Mesendoderm (in vitro differentiated cells): Measurements from ENCODE around the gene ESPN.

ENCODE experiments used
- DNase-seq: peaks from one replicate; pipeline ENCODE4 v3.0.0; 2013
- H2AK5ac ChIP-seq: 2 replicates; pipeline ENCODE4 v1.6.1; 2013; ENCODE audit warnings: low read length, inconsistent platforms
- H2BK120ac ChIP-seq: 2 replicates; pipeline ENCODE4 v1.6.1; 2013; ENCODE audit warnings: low read depth, mild to moderate bottlenecking, low read length, moderate library complexity, mixed read lengths
- H2BK15ac ChIP-seq: replicated peaks from 2 replicates; pipeline ENCODE4 v1.6.1; 2013; ENCODE audit warnings: low read depth, mild to moderate bottlenecking, moderate library complexity
- H2BK5ac ChIP-seq: 2 replicates; pipeline ENCODE4 v1.6.1; 2013; ENCODE audit warnings: low read length, inconsistent platforms
- H3K18ac ChIP-seq: 2 replicates; pipeline ENCODE4 v1.6.1; 2013; ENCODE audit warnings: mild to moderate bottlenecking, low read length, mixed read lengths
- H3K23ac ChIP-seq: one replicate; pipeline ENCODE4 v1.6.1; 2013; ENCODE audit warnings: low read length
- H3K27ac ChIP-seq: 2 replicates; pipeline ENCODE4 v1.5.1; 2013; ENCODE audit warnings: low read depth, mild to moderate bottlenecking, inconsistent platforms, low read length, moderate library complexity
- H3K27me3 ChIP-seq: 2 replicates; pipeline ENCODE4 v1.6.1; 2013; ENCODE audit warnings: low read length, control low read depth, mild to moderate bottlenecking, inconsistent platforms; ENCODE audit not compliant: insufficient read depth, poor library complexity
- H3K36me3 ChIP-seq: 2 replicates; pipeline ENCODE4 v1.6.1; 2013; ENCODE audit warnings: low read length, inconsistent platforms; ENCODE audit not compliant: control insufficient read depth, insufficient read depth
- H3K4ac ChIP-seq: one replicate; pipeline ENCODE4 v1.6.1; 2013; ENCODE audit warnings: low read depth, mild to moderate bottlenecking, low read length, moderate library complexity
- H3K4me1 ChIP-seq: 2 replicates; pipeline ENCODE4 v1.6.1; 2013; ENCODE audit warnings: low read depth, low read length, inconsistent platforms; ENCODE audit not compliant: control insufficient read depth
- H3K4me2 ChIP-seq: 2 replicates; pipeline ENCODE4 v1.6.1; 2013; ENCODE audit warnings: low read length
- H3K4me3 ChIP-seq: 2 replicates; pipeline ENCODE4 v1.5.1; 2013; ENCODE audit warnings: mild to moderate bottlenecking, low read length
- H3K56ac ChIP-seq: one replicate; pipeline ENCODE4 v1.6.1; 2013; ENCODE audit warnings: low read length
- H3K79me1 ChIP-seq: 2 replicates; pipeline ENCODE4 v1.6.1; 2013; ENCODE audit warnings: low read length, inconsistent platforms
- H3K79me2 ChIP-seq: 2 replicates; pipeline ENCODE4 v1.6.1; 2013; ENCODE audit warnings: mild to moderate bottlenecking, low read length; ENCODE audit not compliant: control insufficient read depth, insufficient read depth
- H3K9ac ChIP-seq: 2 replicates; pipeline ENCODE4 v1.6.1; 2013; ENCODE audit warnings: low read length, inconsistent platforms
- H4K5ac ChIP-seq: one replicate; pipeline ENCODE4 v1.6.1; 2013; ENCODE audit warnings: low read length
- H4K8ac ChIP-seq: one replicate; pipeline ENCODE4 v1.6.1; 2013; ENCODE audit warnings: low read depth, mild to moderate bottlenecking, control low read depth, low read length, moderate library complexity
- WGBS: extraction: QIAGEN DNeasy Blood & Tissue Kit; methylation state at CpG from one replicate; pipeline ENCODE4 v1.1.7; 2013; ENCODE audit warnings: low lambda C conversion rate, missing lambda C conversion rate; ENCODE audit not compliant: insufficient coverage; ENCODE audit errors: extremely low coverage; 5-methylcytosine and 5-hydroxymethylcytosine counted together

The ESPN gene

DNA sequence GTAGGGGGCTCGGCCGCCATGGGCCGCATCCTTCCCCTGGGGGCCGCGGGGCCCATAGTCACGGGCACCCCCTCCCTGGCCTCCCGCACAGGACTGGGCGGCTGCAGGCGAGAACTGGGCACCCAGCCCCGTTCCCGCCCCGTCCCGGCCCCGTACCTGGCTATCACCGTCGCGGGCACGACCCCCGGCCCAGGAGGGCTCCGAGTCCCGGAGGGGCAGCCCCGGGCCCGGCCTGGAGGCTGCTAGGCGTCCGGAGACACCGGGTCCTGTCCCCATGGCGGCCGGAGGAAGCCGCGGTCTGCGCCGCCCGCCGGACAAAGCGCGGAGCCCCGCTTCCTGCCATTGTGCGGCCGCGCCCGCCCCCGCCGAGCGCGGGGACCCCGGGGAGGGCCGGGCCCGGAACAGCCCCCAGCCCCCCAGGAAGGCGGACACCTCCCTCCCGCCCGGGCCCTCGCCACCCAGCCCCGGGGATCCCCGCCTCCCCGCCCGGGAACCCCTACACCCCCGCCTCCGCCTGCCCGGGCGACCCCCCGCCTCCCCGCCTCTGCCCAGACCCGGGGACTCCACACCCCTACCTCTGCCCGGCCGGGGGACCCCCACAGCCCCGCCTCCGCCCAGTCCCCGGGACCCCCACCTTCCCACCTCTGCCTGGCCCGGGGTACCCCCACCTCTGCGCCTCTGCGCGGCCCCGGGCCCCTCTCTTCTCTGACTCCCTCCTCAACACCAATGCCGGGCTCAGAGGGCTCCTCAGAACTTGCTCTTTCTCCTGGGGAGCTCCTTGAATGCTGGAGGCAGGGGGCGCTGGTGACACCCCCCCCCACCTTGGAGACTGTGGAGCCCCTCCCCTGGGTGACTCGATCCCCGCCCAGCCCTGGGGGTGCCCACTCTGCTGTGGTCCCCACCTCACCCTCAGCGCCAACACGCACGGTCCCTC lies 60.9 kb downstream of the ESPN start:
- Histone ChIP-seq H4K5ac (no peak overlapping the region), H3K56ac (peak overlapping the region; percentile 91), H2BK5ac (no peak overlapping the region), H2BK120ac (peak overlapping the region; percentile 33), H3K4me1 (no peaks in the 10 kb centered on the region), H3K36me3 (no peaks in the 10 kb centered on the region), H3K23ac (peak overlapping the region; percentile 94), H3K27me3 (no peaks in the 10 kb centered on the region), H3K18ac (peak overlapping the region; percentile 96), H3K9ac (peak overlapping the region; percentile 89), H2AK5ac (no peak overlapping the region), H3K4me3 (peak overlapping the region; percentile 59), H3K4me2 (peak overlapping the region; percentile 65), H3K27ac (no peak overlapping the region), H3K4ac (peak overlapping the region; percentile 83), H3K79me2 (no peaks in the 10 kb centered on the region), H4K8ac (peak overlapping the region; percentile 88), H2BK15ac (no peak overlapping the region), H3K79me1 (no peaks in the 10 kb centered on the region)
- no CpG with 5 or more reads among the region's 80 CpGs for WGBS
- no peak for DNase-seq

DNA sequence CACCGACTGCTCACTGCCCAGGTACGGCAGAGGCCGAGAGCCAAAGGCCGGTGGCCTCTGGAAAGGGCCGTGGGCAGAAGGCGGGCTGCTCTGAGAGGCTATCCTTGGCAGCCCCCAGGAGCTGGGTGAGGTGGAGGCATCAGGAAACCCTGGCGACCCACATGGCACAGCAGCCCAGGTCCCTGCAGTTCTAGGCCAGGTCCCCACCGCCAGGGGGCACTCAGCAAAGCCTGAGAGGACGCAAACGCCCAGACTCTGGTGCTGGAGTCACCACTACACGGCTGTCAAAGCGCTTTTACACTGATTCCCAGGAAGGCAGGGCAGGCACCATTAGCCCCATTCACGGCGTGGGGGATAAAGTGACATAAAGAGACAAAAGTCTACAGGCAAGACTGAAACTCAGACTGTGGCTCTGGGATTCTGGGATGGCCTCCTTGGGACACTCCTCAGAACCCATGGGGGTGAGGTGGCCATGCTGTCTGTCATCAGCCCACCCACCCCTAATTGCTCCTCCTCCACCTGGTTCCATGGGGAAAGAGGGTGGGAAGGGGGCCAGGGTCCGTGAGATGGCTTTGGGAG lies 61.9 kb downstream of the ESPN start:
- H3K79me2 ChIP-seq, result no peaks in the 10 kb centered on the region
- H4K5ac ChIP-seq, result no peak overlapping the region
- no peak overlapping the region for H2AK5ac ChIP-seq
- H2BK120ac ChIP-seq, result no peak overlapping the region
- H3K79me1 ChIP-seq, result no peaks in the 10 kb centered on the region
- peak overlapping the region; percentile 65 for H3K4me2 ChIP-seq
- DNase-seq, result peak; percentile 93
- WGBS, result no CpG with 5 or more reads among the region's 15 CpGs
- peak overlapping the region; percentile 72 for H3K9ac ChIP-seq
- no peak overlapping the region for H3K23ac ChIP-seq
- peaks cover 2% of the 10 kb centered on the region for H3K4me1 ChIP-seq
- H2BK15ac ChIP-seq, result no peak overlapping the region
- H3K4me3 ChIP-seq, result no peak overlapping the region
- no peak overlapping the region for H4K8ac ChIP-seq
- H3K27me3 ChIP-seq, result no peaks in the 10 kb centered on the region
- H3K18ac ChIP-seq, result no peak overlapping the region
- peak overlapping the region; percentile 91 for H3K56ac ChIP-seq
- no peak overlapping the region for H2BK5ac ChIP-seq
- H3K4ac ChIP-seq, result no peak overlapping the region
- H3K36me3 ChIP-seq, result no peaks in the 10 kb centered on the region
- no peak overlapping the region for H3K27ac ChIP-seq

DNA sequence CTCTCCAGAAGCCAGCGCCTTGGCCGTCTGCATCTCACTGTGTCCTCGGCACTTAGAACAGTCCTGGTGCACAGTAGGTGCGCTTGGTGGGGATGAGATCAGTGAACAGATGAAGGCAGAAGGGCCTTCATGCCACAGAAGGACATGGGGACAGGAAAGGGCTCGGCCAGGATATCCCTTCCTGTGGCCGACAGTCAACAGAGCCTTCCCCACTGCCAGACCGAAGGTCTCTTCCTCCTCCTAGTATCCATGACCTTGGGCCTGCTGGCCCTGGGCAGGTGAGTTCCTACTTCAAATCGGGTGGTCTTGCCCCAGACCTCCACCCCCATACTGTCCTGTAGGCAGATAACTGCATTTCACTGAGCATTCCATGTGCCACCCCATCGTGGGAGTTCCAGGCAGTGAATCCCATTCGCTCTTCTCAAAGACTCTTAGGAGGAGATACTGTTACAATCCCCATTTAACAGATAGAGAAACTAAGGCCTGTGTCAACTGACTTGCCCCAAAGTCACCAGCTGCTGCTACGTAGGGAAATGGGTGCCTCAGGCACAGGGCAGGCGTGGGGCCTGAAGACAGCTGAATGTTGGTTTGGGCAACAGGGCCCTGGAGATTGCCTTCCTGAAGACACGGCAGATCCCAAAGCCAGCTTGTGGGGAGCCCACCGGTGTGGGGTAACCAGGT lies 63.4 kb downstream of the ESPN start:
- WGBS, result no CpG with 5 or more reads among the region's 14 CpGs
- Histone ChIP-seq H3K27ac (no peak overlapping the region), H4K8ac (no peak overlapping the region), H3K79me2 (no peaks in the 10 kb centered on the region), H3K4me3 (no peak overlapping the region), H3K36me3 (no peaks in the 10 kb centered on the region), H3K4me1 (peaks cover 2% of the 10 kb centered on the region), H3K4ac (no peak overlapping the region), H2AK5ac (no peak overlapping the region), H4K5ac (no peak overlapping the region), H3K79me1 (no peaks in the 10 kb centered on the region), H3K27me3 (no peaks in the 10 kb centered on the region), H2BK120ac (no peak overlapping the region), H3K18ac (no peak overlapping the region), H2BK5ac (no peak overlapping the region), H3K9ac (no peak overlapping the region), H3K56ac (no peak overlapping the region), H3K4me2 (no peak overlapping the region), H3K23ac (no peak overlapping the region), H2BK15ac (no peak overlapping the region)
- DNase-seq, result no peak

DNA sequence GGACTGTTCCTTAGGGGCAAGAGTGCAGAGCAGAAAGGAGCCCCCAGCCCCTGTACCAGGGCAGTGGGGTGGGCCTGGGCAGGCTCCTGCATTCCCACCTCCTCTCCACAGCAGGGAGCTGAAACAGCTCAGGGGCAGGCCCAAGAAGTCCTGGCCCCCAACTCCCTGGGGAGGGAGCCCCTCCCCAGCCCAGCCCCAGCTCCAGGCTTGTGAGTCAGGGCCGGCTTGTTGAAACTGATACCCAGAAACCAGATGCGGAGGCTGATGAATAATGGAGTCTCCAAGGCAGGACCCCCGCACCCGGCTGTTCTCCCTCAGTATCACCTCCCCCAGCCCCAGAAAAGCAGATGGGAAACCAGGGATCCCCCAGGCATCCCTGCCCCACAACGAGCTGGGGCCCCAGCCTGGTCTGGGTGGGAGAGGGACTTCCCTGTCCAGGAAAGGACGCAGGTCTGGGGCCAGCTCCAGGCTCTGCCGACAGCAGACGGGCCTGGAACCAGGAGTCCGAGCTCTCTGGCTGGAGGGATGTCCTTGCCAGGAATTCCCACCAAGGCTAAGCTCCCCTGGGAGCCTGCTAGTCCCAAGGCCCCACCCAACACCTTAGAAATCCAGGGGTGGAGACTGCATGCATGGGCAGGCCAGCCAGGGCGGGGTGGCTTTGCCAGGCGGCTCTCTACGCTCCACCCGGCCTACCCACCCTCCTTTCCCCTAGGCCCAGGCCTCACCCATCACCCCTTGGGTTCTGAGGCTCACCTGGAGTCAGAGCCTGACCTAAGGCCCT lies 64.2 kb downstream of the ESPN start:
- Histone ChIP-seq H2BK120ac (no peak overlapping the region), H3K56ac (no peak overlapping the region), H3K27ac (no peak overlapping the region), H3K4me3 (no peak overlapping the region), H3K79me2 (no peaks in the 10 kb centered on the region), H3K36me3 (no peaks in the 10 kb centered on the region), H3K4me1 (peaks cover 2% of the 10 kb centered on the region), H4K8ac (no peak overlapping the region), H4K5ac (no peak overlapping the region), H3K23ac (no peak overlapping the region), H2AK5ac (no peak overlapping the region), H3K18ac (no peak overlapping the region), H2BK15ac (no peak overlapping the region), H3K9ac (peak overlapping the region; percentile 4), H3K27me3 (no peaks in the 10 kb centered on the region), H3K79me1 (no peaks in the 10 kb centered on the region), H2BK5ac (no peak overlapping the region), H3K4ac (no peak overlapping the region), H3K4me2 (no peak overlapping the region)
- no CpG with 5 or more reads among the region's 13 CpGs for WGBS
- no peak for DNase-seq

DNA sequence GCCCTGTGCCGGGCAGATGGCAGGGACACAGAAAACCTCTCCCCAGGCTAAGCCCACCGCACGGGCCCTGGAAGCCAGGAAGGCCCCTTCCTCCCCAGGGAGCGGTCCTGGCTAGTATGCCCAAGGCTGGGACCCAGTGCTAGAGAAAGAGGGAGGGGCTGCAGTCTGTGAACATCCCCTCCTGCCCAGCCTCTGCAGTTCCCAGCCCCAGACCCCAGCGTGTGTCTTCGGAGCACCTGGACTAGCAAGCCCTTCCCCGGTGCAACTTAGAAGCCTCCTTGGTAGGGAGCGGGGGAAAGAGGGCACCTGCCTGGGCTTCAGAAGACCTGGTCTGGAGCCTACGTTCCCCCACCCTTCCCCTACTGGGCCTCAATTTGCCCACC lies 64.8 kb downstream of the ESPN start:
- Histone ChIP-seq H3K18ac (no peak overlapping the region), H2BK120ac (no peak overlapping the region), H3K4me2 (no peak overlapping the region), H3K79me1 (no peaks in the 10 kb centered on the region), H4K5ac (no peak overlapping the region), H3K4ac (no peak overlapping the region), H3K79me2 (no peaks in the 10 kb centered on the region), H2BK15ac (no peak overlapping the region), H3K27ac (no peak overlapping the region), H3K4me3 (no peak overlapping the region), H2AK5ac (no peak overlapping the region), H2BK5ac (no peak overlapping the region), H3K27me3 (no peaks in the 10 kb centered on the region), H4K8ac (no peak overlapping the region), H3K4me1 (peaks cover 2% of the 10 kb centered on the region), H3K9ac (peak overlapping the region; percentile 4), H3K56ac (no peak overlapping the region), H3K23ac (no peak overlapping the region), H3K36me3 (no peaks in the 10 kb centered on the region)
- WGBS, result no CpG with 5 or more reads among the region's 9 CpGs
- no peak for DNase-seq
